Sigmoid colon (tissue), 7 donors: Measurements from ENCODE around the gene CCDC149. TPM values are rescaled to one million over a fixed set of nuclear protein-coding genes. Genes with fewer than 3 reads are reported as not detected.
A peak's percentile ranks its signal among the peaks of the same experiment; 100 is the strongest.

Source experiments
- DNase-seq: peaks from one replicate; pipeline ENCODE4 v3.0.0-alpha.2; 2019
- H3K27ac ChIP-seq, 4 donors: fragments of 200-600 bp; sonication (generic); one replicate each; pipeline ENCODE4 v1.5.1; 2016 to 2019; ENCODE audit warnings: mild to moderate bottlenecking in 1 of 4
- H3K27me3 ChIP-seq, 3 donors: fragments of 200-600 bp; sonication (generic); one replicate each; pipeline ENCODE4 v1.5.1; 2019; ENCODE audit warnings: mild to moderate bottlenecking in 1 of 3
- H3K36me3 ChIP-seq, 4 donors: fragments of 200-600 bp; sonication (generic); one replicate each; pipeline ENCODE4 v1.5.1; 2016 to 2019
- H3K4me1 ChIP-seq, 4 donors: fragments of 200-600 bp; sonication (generic); one replicate each; pipeline ENCODE4 v1.5.1; 2017 to 2019
- H3K4me3 ChIP-seq, 4 donors: fragments of 200-600 bp; sonication (generic); one replicate each; pipeline ENCODE4 v1.5.1; 2017 to 2019; ENCODE audit warnings: mild to moderate bottlenecking in 2 of 4, moderate library complexity in 1 of 4
- H3K9me3 ChIP-seq, 4 donors: fragments of 200-600 bp in 3 of 4; sonication (generic) in 3 of 4; one replicate each; pipeline versions ENCODE4 v1.5.1 to v1.6.1; 2013 to 2019
- CTCF ChIP-seq, 4 experiments: fragments of 450-650 bp in 3 of 4; fragments of 200-600 bp in 1 of 4; IDR thresholded peaks; one replicate each; pipeline ENCODE4 v1.5.1; 2016 to 2019; ENCODE audit warnings: antibody characterized with exemption in 4 of 4, mild to moderate bottlenecking in 3 of 4, moderate library complexity in 2 of 4
- EP300 ChIP-seq, 4 donors: sonication (generic); formaldehyde crosslinking; IDR thresholded peaks; one replicate each; pipeline ENCODE4 v1.6.1; 2017; ENCODE audit warnings: antibody characterized with exemption in 4 of 4
- POLR2A ChIP-seq, 2 donors: fragments of 450-650 bp; IDR thresholded peaks; one replicate each; pipeline ENCODE4 v1.6.1; 2016; ENCODE audit warnings: antibody characterized with exemption in 2 of 2, mild to moderate bottlenecking in 2 of 2, moderate library complexity in 2 of 2
- POLR2AphosphoS5 ChIP-seq, 4 donors: sonication (generic); formaldehyde crosslinking; IDR thresholded peaks; one replicate each; pipeline ENCODE4 v1.6.1; 2017; ENCODE audit warnings: antibody characterized with exemption in 4 of 4
- WGBS, 2 donors: extraction: QIAGEN DNeasy Blood & Tissue Kit; methylation state at CpG; one replicate each; pipeline ENCODE4 v1.1.7; 2013; 5-methylcytosine and 5-hydroxymethylcytosine counted together
- intact Hi-C: fragments of 100-400 bp; cut with DNase I; formaldehyde crosslinking; loops from one replicate; pipeline ENCODE4 v1.15.1; 2023
- polyA plus RNA-seq, 3 donors: library from polyadenylated mRNA; stranded (reverse); fragments of 200-250 nt; gene quantifications; one replicate each; pipeline ENCODE4 v1.2.3, GENCODE V29; 2013
- total RNA-seq, 4 donors: library from RNA; depleted of rRNA; stranded (reverse); fragments of >200 nt; gene quantifications; one replicate each; pipeline ENCODE4 v1.1.0, GENCODE V29; 2016
- donor health status: healthy with polysubstance abuse.
- donor health status: Bipolar disorder and iron deficiency.
- donor health status: healthy.

CCDC149 gene
- total and polyA plus RNA-seq, 7 donors = 5.8 to 21.3 (median 11.8) TPM

- WGBS, 2 donors = 89 to 94% methylated on average over 11 of the region's 11 CpGs
- Histone ChIP-seq H3K27ac (peak overlapping the region in 2 of 4 donors; percentile 9 to 82), H3K9me3 (no peaks in the 10 kb centered on the region), H3K27me3 (no peaks in the 10 kb centered on the region), H3K4me1 (peaks cover 0 to 39% (median 15%) of the 10 kb centered on the region in 4 donors), H3K4me3 (no peak overlapping the region), H3K36me3 (peaks cover 0 to 9% (median 0%) of the 10 kb centered on the region in 4 donors)
- no peak for DNase-seq
- TF ChIP-seq POLR2A (IDR thresholded peaks at IDR 0.05) (no peak), CTCF (IDR thresholded peaks at IDR 0.05) (no peak), POLR2AphosphoS5 (IDR thresholded peaks at IDR 0.05) (no peak), EP300 (IDR thresholded peaks at IDR 0.05) (no peak)
- intact Hi-C loops = no loop called here
Observed at GRCh38 chr4:24806206-24806990, 106.4 kb downstream of the CCDC149 start.

- intact Hi-C loops = no loop called here
- H3K27ac ChIP-seq = peak overlapping the region in 2 of 4 donors; percentile 37 to 82
- TF ChIP-seq POLR2AphosphoS5 (IDR thresholded peaks at IDR 0.05) (no peak), POLR2A (IDR thresholded peaks at IDR 0.05) (no peak), EP300 (IDR thresholded peaks at IDR 0.05) (no peak), CTCF (IDR thresholded peaks at IDR 0.05) (no peak)
Observed at GRCh38 chr4:24805566-24805965, 107.3 kb downstream of the CCDC149 start.

GRCh38 chr4:24805067-24805466 is 107.8 kb downstream of the CCDC149 start:
- H3K4me1 ChIP-seq = peaks cover 0 to 40% (median 18%) of the 10 kb centered on the region in 4 donors
- 72 to 90% methylated on average over 5 of the region's 5 CpGs for WGBS, 2 donors
- peaks cover 0 to 9% (median 0%) of the 10 kb centered on the region in 4 donors for H3K36me3 ChIP-seq
- TF ChIP-seq POLR2A (IDR thresholded peaks at IDR 0.05) (no peak), POLR2AphosphoS5 (IDR thresholded peaks at IDR 0.05) (no peak), CTCF (IDR thresholded peaks at IDR 0.05) (no peak), EP300 (IDR thresholded peaks at IDR 0.05) (no peak)
- H3K9me3 ChIP-seq = no peaks in the 10 kb centered on the region
- DNase-seq = no peak
- peaks cover 0 to 3% (median 0%) of the 10 kb centered on the region in 3 donors for H3K27me3 ChIP-seq
- intact Hi-C loops = no loop called here
- peak overlapping the region in 2 of 4 donors; percentile 37 to 82 for H3K27ac ChIP-seq
- no peak overlapping the region for H3K4me3 ChIP-seq

More at GRCh38 chr4:24805566-24805965, 107.3 kb downstream of the CCDC149 start:
- Histone ChIP-seq H3K4me1 (peaks cover 0 to 40% (median 15%) of the 10 kb centered on the region in 4 donors), H3K4me3 (no peak overlapping the region), H3K9me3 (no peaks in the 10 kb centered on the region), H3K36me3 (peaks cover 0 to 9% (median 0%) of the 10 kb centered on the region in 4 donors), H3K27me3 (no peaks in the 10 kb centered on the region)
- DNase-seq = no peak
- whole genome bisulfite sequencing, 2 donors = 55 to 69% methylated on average over 6 of the region's 6 CpGs

- Histone ChIP-seq H3K4me1 (peaks cover 0 to 39% (median 21%) of the 10 kb centered on the region in 4 donors), H3K27ac (no peak overlapping the region), H3K27me3 (peaks cover 0 to 11% (median 0%) of the 10 kb centered on the region in 3 donors), H3K4me3 (no peak overlapping the region), H3K9me3 (no peaks in the 10 kb centered on the region), H3K36me3 (no peaks in the 10 kb centered on the region)
- 84 to 88% methylated on average over 6 of the region's 6 CpGs for WGBS, 2 donors
- intact Hi-C loops = no loop called here
- DNase-seq = no peak
- no peak for TF ChIP-seq POLR2AphosphoS5 (IDR thresholded peaks at IDR 0.05)
- no peak for TF ChIP-seq EP300 (IDR thresholded peaks at IDR 0.05)
- TF ChIP-seq POLR2A (IDR thresholded peaks at IDR 0.05) = no peak
- TF ChIP-seq CTCF (IDR thresholded peaks at IDR 0.05) = no peak
Observed at GRCh38 chr4:24802648-24803047, 110.2 kb downstream of the CCDC149 start.
